Sigmoid colon (tissue), 4 donors: ENCODE measurements around the gene IL1RAPL1.

Source experiments
- POLR2A ChIP-seq, 2 donors: fragments of 450-650 bp; IDR thresholded peaks; one replicate each; pipeline ENCODE4 v1.6.1; 2016; ENCODE audit warnings: antibody characterized with exemption in 2 of 2, mild to moderate bottlenecking in 2 of 2, moderate library complexity in 2 of 2
- POLR2AphosphoS5 ChIP-seq, 4 donors: sonication (generic); formaldehyde crosslinking; IDR thresholded peaks; one replicate each; pipeline ENCODE4 v1.6.1; 2017; ENCODE audit warnings: antibody characterized with exemption in 4 of 4
- TF ChIP-seq, protein P1 (sequence below), 4 experiments: fragments of 450-650 bp in 3 of 4; fragments of 200-600 bp in 1 of 4; IDR thresholded peaks; one replicate each; pipeline ENCODE4 v1.5.1; 2016 to 2019; ENCODE audit warnings: antibody characterized with exemption in 4 of 4, mild to moderate bottlenecking in 3 of 4, moderate library complexity in 2 of 4

DNA sequence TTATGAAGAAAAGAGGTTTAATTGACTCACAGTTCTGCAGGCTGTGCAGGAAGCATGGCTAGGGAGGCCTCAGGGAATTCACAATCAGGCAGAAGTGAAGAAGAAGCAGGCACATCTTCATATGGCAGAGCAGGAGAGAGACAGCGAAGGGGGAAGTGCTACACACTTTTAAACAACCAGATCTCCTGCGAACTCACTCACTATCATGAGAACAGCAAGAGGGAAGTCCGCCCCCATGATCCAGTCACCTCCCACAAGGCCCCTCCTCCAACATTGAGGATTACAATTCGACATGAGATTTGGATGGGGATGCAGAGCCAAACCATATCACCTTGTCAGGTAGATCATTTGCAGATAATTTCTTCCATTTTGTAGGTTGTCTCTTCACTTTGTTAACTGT, 1072.7 kb downstream of the IL1RAPL1 start:
- TF ChIP-seq POLR2A (IDR thresholded peaks at IDR 0.05) (no peak), POLR2AphosphoS5 (IDR thresholded peaks at IDR 0.05) (no peak)
- TF ChIP-seq, protein P1, sequence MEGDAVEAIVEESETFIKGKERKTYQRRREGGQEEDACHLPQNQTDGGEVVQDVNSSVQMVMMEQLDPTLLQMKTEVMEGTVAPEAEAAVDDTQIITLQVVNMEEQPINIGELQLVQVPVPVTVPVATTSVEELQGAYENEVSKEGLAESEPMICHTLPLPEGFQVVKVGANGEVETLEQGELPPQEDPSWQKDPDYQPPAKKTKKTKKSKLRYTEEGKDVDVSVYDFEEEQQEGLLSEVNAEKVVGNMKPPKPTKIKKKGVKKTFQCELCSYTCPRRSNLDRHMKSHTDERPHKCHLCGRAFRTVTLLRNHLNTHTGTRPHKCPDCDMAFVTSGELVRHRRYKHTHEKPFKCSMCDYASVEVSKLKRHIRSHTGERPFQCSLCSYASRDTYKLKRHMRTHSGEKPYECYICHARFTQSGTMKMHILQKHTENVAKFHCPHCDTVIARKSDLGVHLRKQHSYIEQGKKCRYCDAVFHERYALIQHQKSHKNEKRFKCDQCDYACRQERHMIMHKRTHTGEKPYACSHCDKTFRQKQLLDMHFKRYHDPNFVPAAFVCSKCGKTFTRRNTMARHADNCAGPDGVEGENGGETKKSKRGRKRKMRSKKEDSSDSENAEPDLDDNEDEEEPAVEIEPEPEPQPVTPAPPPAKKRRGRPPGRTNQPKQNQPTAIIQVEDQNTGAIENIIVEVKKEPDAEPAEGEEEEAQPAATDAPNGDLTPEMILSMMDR (IDR thresholded peaks at IDR 0.05), result no peak
